ENCODE measurements around the gene SETD3. TPM values are rescaled to one million over a fixed set of nuclear protein-coding genes. Genes with fewer than 3 reads are reported as not detected.

Gene SETD3
- total RNA-seq, 1 experiment from 2014 or later = 46.8 TPM

GRCh38 chr14:99519931-99520421, 39.3 kb upstream of the SETD3 start:
- no peak overlapping the region for H2AFZ ChIP-seq (ENCODE audit: low read length)
- CTCF ChIA-PET = no interaction called here
- intact Hi-C loops (cut with micrococcal nuclease) = loop anchor here (5.0 kb wide), 1 partner anchor 42 kb away; no protein-coding TSS in a partner anchor
- no peak for DNase-seq
- no peak for ATAC-seq
- H3K9ac ChIP-seq (ENCODE audit: low read length) = no peak overlapping the region
- no TSS peak for BruUV-seq (replicated peaks)
- H4K20me1 ChIP-seq (ENCODE audit: low read length) = peaks cover 6% of the 10 kb centered on the region
- POLR2A ChIA-PET (ENCODE audit: unreplicated experiment) = no interaction called here
- peaks cover 32% of the 10 kb centered on the region for H3K4me1 ChIP-seq (ENCODE audit: insufficient read depth, low read length)
- H3K79me2 ChIP-seq (ENCODE audit: low read length) = peaks cover 32% of the 10 kb centered on the region
- H3F3A ChIP-seq (ENCODE audit: low read length, unreplicated experiment) = no peaks in the 10 kb centered on the region
- TF ChIP-seq CTCF (conservative IDR thresholded peaks at IDR 0.05; ENCODE audit: low read depth, low read length) (no peak), EZH2 (IDR thresholded peaks at IDR 0.05; ENCODE audit: low read length, unreplicated experiment) (no peak), EZH2phosphoT487 (IDR thresholded peaks at IDR 0.05; ENCODE audit: borderline replicate concordance, low read length) (no peak)
- no peaks in the 10 kb centered on the region for H3K9me3 ChIP-seq (ENCODE audit: low read length)
- H3K27me3 ChIP-seq (ENCODE audit: low read length) = no peaks in the 10 kb centered on the region
- H3K36me3 ChIP-seq (ENCODE audit: low read depth, low read length) = no peaks in the 10 kb centered on the region; the same call in 1 of the 2 replicates
- no peaks in the 10 kb centered on the region for H3K9me2 ChIP-seq (replicated peaks; ENCODE audit: low read length)
- no peak overlapping the region for H3K4me3 ChIP-seq (ENCODE audit: low read length)
- no peak overlapping the region for H3K27ac ChIP-seq (ENCODE audit: low read length)
- no peak overlapping the region for H3K4me2 ChIP-seq (ENCODE audit: low read length)

- BruUV-seq (replicated peaks) = no TSS peak
- Histone ChIP-seq H2AFZ (ENCODE audit: low read length) (no peak overlapping the region), H3K27ac (ENCODE audit: low read length) (no peak overlapping the region), H3K4me2 (ENCODE audit: low read length) (no peak overlapping the region), H3K79me2 (ENCODE audit: low read length) (peaks cover 28% of the 10 kb centered on the region), H3K36me3 (ENCODE audit: low read depth, low read length) (no peaks in the 10 kb centered on the region; the same call in 1 of the 2 replicates), H3K27me3 (ENCODE audit: low read length) (no peaks in the 10 kb centered on the region), H3K9ac (ENCODE audit: low read length) (no peak overlapping the region), H3F3A (ENCODE audit: low read length, unreplicated experiment) (no peaks in the 10 kb centered on the region), H3K9me3 (ENCODE audit: low read length) (no peaks in the 10 kb centered on the region), H3K4me1 (ENCODE audit: insufficient read depth, low read length) (peaks cover 26% of the 10 kb centered on the region), H4K20me1 (ENCODE audit: low read length) (peaks cover 5% of the 10 kb centered on the region; the same call in 1 of the 2 replicates), H3K9me2 (replicated peaks; ENCODE audit: low read length) (no peaks in the 10 kb centered on the region), H3K4me3 (ENCODE audit: low read length) (no peak overlapping the region)
- POLR2A ChIA-PET (ENCODE audit: unreplicated experiment) = no interaction called here
- ATAC-seq (no peak), DNase-seq (no peak)
- CTCF ChIA-PET = interaction anchor here (1.0 kb wide), 1 partner anchor 109 kb away, joined by 3 read pairs; no protein-coding TSS in a partner anchor
- intact Hi-C loops (cut with micrococcal nuclease) = no loop called here
- TF ChIP-seq CTCF (conservative IDR thresholded peaks at IDR 0.05; ENCODE audit: low read depth, low read length) (no peak), EZH2phosphoT487 (IDR thresholded peaks at IDR 0.05; ENCODE audit: borderline replicate concordance, low read length) (no peak), EZH2 (IDR thresholded peaks at IDR 0.05; ENCODE audit: low read length, unreplicated experiment) (no peak)
Observed at GRCh38 chr14:99519347-99519881, 38.8 kb upstream of the SETD3 start.
